Cardiac fibroblast (primary cell): ENCODE data around the gene NECAB3.

Experiments
- DNase-seq, 2 donors: peaks; one replicate each; pipeline versions ENCODE4 v3.0.0 to v3.0.0-alpha.2; 2010; ENCODE audit warnings: low read depth in 2 of 2
- H3K4me3 ChIP-seq, 2 donors: replicated peaks in 1 of 2; 1 replicate in 1 of 2; 2 replicates in 1 of 2; pipeline ENCODE4 v1.5.1; 2011; ENCODE audit warnings: low read depth in 2 of 2, low read length in 2 of 2, mild to moderate bottlenecking in 2 of 2, moderate library complexity in 1 of 2
- CTCF ChIP-seq: IDR thresholded peaks from one replicate; pipeline ENCODE4 v1.5.1; 2011; ENCODE audit warnings: low read depth, mild to moderate bottlenecking, low read length, inconsistent platforms

Gene NECAB3

GRCh38 chr20:33672426-33673113, 1.7 kb downstream of the NECAB3 start:
- no peak for TF ChIP-seq CTCF
- no peak for DNase-seq
- H3K4me3 ChIP-seq, result peak overlapping the region in 1 of 2 donors; percentile 71

GRCh38 chr20:33671573-33672288, 2.5 kb downstream of the NECAB3 start:
- H3K4me3 ChIP-seq, result no peak overlapping the region

GRCh38 chr20:33670715-33671499, 3.3 kb downstream of the NECAB3 start:
- no peak overlapping the region for H3K4me3 ChIP-seq
- no peak for TF ChIP-seq CTCF
- no peak for DNase-seq

More at GRCh38 chr20:33671573-33672288, 2.5 kb downstream of the NECAB3 start:
- peak in 1 of 2 donors; percentile 52 for DNase-seq
- no peak for TF ChIP-seq CTCF

- no peak for DNase-seq
- TF ChIP-seq CTCF, result no peak
- no peak overlapping the region for H3K4me3 ChIP-seq
These were observed 4.2 kb downstream of the NECAB3 start for GRCh38 chr20:33669873-33670640.

- TF ChIP-seq CTCF, result no peak
- DNase-seq, result no peak
- H3K4me3 ChIP-seq, result no peak overlapping the region
These were observed 5.0 kb downstream of the NECAB3 start for GRCh38 chr20:33669224-33669623.

GRCh38 chr20:33668466-33669155, 5.6 kb downstream of the NECAB3 start:
- TF ChIP-seq CTCF, result no peak
- no peak overlapping the region for H3K4me3 ChIP-seq

More at GRCh38 chr20:33668466-33669155, 5.6 kb downstream of the NECAB3 start:
- no peak for DNase-seq
